Cardiac septum (tissue), 1 donor: ENCODE measurements around the gene C1QA. TPM values are rescaled to one million over a fixed set of nuclear protein-coding genes. Genes with fewer than 3 reads are reported as not detected.
"Not testable (repeated sequence)": the region's sequence is repeated elsewhere in the genome, so short reads cannot be mapped to it uniquely, and the experiment has no call there.

Source experiments
- DNase-seq: peaks from one replicate; pipeline ENCODE4 v3.0.0-alpha.2; 2020; ENCODE audit warnings: low spot score
- intact Hi-C: fragments of 100-400 bp; cut with DNase I; formaldehyde crosslinking; loops from one replicate; pipeline ENCODE4 v1.14.0; 2022
- total RNA-seq: library from RNA; stranded (reverse); fragmentation: NEBNext Ultra II Directional; extraction: Animal tissue kit (Norgen Biotek cat#: 25700); gene quantifications from one replicate; pipeline ENCODE4 v1.2.1, GENCODE V29; 2021
- donor health status: DM: no; HTN: no; CAD: no.

Gene C1QA
- total RNA-seq, 1 donor from 2014 or later, result 35.1 TPM

DNA sequence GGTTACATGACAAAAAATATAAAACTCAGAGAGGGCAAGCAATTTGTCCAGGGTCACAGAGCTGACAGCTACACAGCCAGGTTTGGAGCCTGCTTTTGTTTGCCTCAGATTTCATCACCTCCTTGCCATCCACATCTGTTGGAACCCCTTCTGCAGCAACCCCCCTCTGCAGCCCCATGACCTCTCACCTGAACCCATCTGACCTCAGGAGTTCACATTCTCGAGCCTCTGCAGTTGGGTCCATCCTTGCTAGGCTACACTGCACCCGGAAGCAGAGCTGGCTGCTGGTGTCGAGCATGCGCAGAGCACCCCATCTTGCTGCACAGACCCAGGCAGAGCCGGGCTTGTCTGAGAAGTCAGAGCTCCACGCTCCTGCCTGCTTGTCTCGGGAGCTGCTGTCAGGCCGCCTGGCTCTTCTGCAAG lies 26.6 kb downstream of the C1QA start:
- DNase-seq, result no peak

DNA sequence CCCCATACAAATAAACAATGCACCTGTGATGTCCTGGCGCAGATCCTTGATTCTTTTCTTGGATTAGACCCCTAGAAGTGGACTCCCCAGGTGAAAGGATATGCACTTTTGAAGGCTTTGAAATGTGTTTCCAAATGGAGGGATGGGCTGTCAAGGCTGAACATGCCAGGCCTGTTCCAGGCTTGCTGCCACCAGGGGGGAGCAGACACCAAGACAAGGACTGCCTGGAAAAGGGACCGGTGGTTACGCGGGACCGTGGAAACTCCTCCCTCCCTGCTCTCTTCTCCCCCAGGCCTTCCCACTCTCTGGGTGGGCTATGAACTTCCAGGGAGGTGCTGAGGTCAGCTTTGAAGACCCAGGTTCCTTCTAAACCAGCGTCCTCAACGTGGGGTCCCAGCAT lies 29.3 kb downstream of the C1QA start:
- intact Hi-C loops, result no loop called here
- DNase-seq, result no peak

More for the DNA sequence above, 26.6 kb downstream of the C1QA start:
- intact Hi-C loops, result no loop called here

DNA sequence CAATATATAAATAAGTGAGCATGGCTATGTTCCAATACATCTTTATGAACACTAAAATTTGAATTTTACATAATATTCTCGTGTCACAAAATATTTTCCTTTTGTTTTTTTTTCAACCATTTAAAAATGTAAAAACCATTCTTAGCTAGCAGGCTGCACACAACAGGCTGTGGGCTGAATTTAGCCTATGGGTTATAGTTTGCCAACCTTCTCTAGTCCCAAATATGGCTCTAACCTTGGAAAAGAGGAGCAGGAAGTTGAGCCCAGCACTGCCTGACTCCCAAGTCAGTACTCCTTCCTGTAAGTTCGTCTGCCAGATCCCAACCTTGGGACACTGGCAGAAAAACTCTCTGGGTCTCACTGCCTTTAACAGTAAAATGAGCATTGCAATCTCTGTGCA lies 30.0 kb downstream of the C1QA start:
- intact Hi-C loops, result no loop called here
- no peak for DNase-seq

DNA sequence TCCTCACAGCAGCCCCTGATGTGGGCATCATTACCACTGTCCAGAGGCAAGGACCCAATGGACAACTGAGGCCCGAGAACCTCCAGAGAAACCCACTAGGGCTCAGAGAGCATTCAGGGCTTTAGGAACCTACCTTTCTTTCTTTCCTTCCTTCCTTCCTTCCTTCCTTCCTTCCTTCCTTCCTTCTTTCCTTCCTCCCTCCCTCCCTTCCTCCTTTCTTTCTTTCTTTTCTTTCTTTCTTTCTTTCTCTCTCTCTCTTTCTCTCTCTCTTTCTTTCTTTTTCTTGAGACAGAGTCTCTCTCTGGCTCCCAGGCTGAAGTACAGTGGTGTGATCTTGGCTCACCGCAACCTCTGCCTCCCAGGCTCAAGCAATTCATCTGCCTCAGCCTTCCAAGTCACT lies 32.4 kb downstream of the C1QA start:
- DNase-seq, intact Hi-C loops: not testable (repeated sequence)

DNA sequence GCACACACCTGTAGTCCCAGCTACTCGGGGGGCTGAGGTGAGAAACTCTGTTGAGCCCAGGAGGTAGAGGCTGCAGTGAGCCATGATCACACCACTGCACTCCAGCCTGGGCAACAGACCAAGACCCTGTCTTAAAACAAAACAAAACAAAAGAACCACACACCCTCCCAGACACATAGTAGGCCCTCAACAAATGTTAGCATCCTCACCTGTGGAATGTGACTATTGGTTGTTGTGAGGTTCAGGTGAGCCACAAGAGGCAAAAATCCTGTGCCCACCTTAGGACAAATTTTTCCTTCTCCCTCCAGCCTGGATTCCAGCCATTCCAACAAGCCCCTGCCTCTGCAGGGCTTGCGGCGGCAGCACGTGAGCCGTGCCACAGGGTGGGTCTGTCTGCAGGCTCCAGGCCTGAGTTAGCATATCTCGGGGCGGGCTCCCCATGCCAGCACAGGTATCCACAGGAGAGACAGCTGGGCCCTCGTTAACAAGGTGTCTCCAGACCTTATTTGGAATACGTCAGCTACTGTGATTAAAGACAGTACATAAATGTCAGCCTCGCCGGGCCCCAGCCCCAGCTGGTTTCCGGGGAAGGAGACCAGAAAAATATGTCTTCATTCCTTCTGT lies 34.0 kb downstream of the C1QA start:
- no peak for DNase-seq
- intact Hi-C loops, result no loop called here

DNA sequence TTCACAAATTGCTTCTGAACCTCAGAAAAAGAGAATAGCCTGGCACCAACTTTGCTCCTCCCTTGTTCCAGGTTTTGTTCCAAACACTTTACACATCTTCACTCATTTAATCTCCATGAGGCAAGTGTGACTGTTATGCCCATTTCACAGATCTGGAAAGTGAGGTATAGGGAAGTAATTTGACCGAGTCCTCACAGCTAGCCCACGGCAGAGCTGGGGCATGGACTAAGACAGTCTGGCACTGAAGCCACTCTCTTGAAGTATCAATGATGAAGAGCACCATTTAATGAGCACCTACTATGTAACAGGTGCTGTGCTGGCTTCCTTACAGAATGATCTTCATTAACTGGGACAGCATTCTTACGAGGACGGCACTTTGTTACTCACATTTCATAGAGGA lies 35.6 kb downstream of the C1QA start:
- intact Hi-C loops, result no loop called here
- DNase-seq, result no peak

DNA sequence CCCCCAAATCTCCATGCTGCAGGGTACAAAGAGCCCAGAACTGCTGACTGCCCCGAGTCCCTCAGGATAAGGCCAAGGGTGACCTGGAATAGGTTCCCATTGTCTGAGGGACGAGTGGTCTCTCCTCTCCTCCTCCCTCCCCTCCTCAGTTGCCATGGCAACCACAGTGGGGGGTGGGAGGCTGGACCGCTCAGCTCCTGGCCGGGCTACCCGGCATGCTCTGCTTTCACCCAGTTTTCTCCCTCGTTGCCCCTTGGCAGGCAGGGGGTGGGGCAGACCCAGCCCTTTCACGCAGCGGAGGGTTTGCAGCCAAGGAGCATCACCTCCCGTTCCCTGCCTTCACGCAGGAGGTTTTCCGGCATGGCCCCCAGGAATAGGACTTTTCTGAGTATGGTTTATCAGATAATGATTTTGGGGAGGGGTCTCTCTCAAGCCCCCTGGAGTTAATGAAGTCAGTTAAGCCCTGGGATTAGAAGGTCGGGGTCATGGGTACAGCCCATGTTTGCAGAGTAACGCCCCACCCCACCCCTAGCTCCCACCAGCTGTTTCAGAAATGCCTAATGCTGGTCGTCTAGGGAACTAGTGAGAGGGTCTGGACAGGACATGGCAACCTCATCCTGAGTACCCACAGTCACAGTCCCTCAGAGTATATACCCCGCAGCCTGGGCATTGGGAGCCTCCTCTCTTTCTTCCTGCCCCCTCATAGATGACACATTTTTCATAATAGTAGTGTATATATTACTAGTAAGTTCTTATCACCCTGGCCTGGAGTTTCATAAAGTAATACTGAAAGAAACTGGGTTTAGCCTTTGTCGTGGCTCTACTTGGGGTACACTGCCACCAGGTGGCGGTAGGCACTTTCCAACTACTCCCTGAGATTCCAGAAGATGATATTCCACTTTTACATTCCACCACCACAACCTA lies 37.3 kb downstream of the C1QA start:
- intact Hi-C loops, result loop anchor here (2.0 kb wide), 1 partner anchor 257 kb away; no protein-coding TSS in a partner anchor
- no peak for DNase-seq

DNA sequence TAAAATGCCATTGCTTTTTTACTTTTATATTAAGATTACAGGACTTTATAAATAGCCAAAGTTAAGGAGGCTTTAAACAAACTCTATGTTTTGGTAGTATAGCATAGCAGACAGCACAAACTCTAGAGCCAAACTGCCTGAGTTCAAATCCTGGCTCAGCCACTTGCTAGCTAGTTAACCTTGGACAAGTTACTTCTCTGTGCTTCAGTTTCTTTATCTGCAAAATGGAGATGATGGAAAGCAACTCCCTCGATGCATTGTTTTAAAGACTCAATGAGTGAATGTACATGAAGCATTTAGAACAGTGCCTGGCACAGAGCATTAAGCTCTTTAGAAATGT lies 38.0 kb downstream of the C1QA start:
- intact Hi-C loops, result loop anchor here (2.0 kb wide), 1 partner anchor 256 kb away; no protein-coding TSS in a partner anchor
- DNase-seq, result no peak

DNA sequence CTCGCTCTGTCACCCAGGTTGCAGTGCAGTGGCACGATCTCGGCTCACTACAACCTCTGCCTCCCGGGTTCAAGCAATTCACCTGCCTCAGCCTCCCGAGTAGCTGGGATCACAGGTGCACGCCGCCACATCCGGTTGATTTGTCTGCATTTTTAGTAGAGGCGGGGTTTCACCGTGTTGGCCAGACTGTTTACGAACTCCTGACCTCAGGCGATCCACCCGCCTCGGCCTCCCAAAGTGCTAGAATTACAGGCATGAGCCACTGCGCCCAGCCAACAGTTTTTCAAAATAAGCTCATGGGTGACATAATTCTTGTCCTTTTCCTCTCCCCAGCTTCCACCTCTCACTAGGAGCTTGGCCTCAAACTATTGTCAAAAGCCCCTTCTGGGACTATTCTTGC lies 39.7 kb downstream of the C1QA start:
- DNase-seq, intact Hi-C loops: not testable (repeated sequence)

DNA sequence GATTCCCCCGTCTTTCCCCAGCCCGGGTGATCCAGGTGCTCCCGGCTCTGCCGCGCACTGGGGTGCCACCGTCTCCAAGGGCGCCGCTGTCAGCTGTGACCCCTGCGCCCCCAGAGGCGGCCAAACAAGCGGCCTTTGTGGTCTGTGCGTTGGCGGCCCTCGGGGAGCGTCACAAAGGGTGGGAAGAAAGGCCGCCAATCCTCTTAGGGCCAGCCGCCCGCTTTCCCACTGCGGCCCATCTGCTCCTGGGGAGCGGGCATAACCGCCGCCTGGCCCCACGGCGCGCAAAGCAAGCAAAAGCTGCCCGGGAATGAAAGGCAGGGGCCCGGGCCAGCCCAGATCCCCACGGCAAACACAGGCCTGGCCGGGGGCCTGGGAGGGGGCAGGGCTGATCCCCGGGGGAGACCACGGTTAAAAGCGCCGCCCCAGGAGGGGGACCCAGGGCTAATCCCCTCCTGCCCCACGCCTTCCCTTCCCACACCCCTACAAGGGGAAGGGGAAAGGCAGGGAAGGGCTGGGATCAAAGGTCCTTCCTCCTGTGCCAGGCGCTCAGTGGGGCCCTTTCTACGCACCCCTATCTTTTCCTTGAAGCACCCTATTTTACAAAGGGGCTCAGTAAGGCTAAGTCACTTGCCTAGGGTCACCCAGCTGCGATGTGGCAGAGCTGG lies 40.6 kb downstream of the C1QA start:
- no peak for DNase-seq
- intact Hi-C loops, result no loop called here

DNA sequence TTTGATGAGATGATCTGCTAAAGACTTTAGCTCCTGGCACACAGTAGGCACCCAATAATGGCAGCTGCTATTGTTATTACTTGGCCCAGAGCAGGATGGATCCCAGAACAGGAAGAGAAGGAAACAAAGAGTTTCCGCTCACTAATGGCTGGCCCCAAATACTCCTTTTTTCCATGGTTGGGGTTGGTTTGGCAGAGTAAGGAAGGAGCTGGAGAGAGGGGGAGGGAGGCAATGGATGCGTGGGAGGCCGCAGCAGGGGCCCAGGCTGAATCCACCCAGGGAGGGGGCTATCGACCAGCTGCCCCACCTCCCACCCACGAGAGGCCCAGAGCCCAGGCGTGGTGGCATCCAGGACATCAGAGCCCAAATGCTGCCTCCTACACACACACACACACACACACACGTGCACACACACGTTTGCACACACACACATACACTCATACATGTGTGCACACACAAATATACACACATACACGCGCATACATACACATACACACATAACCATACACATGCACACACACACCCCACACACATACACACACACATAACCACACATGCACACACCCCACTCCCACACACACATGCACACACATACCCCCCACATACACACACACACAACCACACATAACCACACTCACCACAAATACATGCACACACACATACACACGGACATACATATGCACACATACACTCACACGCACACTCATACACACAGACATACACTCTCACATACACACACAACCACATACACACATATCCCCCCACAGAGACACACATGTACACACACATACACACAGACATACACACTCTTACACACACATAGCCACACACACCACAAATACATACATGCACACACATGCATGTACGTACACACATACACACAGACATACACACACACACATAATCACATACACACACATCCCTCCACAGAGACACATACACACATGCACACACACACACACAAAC lies 41.8 kb downstream of the C1QA start:
- DNase-seq, result no peak
- intact Hi-C loops, result no loop called here

DNA sequence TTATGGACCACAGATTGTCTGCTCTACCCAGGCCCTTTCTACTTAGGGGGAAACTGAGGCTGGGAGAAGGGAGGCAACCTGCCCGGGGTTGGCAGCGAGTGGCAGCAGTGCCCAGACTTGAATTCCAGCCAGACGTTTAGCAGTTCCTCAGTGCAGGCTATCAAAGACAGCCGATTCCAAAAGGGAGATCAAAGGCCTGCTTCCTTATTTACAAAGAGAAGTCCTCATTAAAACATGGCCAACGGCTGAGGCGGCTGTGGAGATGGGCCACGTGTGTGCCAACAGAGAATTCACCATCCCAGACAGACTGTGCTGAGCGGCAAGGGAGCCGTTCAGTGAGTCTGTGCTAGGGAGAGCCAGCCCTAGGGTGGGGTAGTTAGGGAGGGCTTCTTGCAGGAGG lies 44.3 kb downstream of the C1QA start:
- no peak for DNase-seq
- intact Hi-C loops, result no loop called here

DNA sequence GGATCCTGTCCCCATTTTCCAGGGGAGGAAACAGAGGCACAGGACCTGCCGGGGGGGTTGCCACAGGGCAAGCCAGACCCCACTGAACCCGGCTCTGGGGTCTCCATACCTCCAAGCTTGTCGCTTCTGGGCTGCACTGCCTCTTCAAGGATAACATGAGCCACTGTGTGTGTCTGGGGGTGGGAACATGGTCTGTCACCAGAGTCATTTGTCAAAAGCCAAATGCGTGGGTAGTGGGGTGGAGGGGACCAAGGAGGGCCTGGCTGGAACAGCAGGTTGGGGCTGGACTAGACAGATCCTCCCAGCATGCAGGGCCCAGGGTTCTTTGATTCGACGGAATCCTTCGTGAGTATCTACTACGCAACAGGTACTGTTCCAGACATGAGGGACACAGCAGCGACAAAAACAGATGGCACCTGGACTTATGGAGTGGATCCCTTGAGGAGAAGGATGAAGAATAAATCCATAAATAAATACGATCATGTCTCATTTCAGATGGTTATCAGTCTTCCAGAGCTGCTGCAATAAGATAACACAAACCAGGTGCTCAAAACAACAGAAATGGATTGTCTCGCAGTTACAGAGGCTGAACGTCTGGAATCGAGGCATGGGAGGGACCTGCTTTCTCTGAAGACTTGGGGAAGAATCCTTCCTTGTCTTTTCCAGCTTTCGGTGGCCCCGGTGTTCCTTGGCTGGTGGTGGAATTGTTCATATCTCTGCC lies 45.3 kb downstream of the C1QA start:
- intact Hi-C loops, result no loop called here

DNA sequence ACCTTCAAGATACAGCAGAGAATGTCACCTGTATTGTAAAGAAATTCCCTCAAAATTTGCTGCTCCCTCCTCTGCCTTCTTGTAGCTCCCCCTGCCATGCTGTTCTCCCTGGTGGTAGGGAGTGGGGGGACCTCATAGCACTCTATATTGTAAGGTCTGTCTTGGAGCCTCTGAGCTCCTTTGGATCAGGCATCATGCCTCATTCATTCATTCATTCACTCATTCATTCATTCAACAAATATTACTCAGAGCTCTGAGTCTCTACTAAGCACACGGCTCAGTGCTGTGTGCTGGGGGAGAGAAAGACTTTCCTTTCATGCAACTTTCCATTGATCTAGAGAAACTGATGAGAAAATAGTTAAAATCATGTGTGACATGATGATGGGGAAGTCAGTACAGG lies 47.1 kb downstream of the C1QA start:
- intact Hi-C loops, result no loop called here
- DNase-seq, result no peak

More for the DNA sequence above, 45.3 kb downstream of the C1QA start:
- DNase-seq, result no peak

DNA sequence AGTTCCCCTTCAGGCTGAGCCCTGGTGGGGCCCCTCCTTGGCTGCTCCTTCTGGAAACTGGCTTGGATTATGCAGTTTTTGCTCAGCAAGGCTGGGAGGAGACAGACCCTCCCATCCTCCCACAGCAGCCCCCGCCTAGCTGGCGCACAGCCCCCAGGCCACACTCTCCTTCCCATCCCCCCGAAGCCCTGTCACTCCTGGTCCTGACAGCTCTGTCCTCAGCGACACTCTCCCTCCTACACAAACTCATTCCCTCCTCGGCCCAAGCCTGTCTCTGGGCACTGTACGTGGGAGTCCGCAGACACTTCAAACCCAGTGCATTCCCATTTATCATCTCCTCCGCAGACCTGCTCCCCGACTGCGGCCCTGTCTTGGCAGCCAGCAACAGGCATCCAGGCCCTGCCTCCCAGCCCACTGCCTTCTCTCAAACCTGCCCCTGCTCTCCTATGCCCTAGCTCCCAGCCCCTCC lies 49.2 kb downstream of the C1QA start:
- intact Hi-C loops, result no loop called here

DNA sequence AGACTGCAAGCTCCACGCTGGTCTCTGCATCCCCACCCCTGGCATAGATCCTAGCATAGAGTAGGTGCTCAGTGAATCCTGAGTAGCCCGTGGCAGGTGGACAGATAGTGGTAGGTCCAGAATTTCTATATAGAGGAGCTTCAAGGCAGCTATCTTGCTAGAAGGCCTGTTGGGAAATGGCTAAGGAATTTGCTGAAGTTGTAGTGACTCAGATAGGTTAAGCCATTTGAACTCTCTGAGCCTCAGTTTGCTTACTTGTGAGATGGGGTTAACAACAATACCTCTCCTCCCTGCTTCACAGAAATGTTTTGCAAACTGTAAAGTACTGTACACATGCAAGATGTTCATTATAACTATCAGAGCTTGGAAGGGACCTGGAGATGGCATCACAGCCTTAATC lies 50.8 kb downstream of the C1QA start:
- intact Hi-C loops, result no loop called here
- no peak for DNase-seq

More for the DNA sequence above, 49.2 kb downstream of the C1QA start:
- DNase-seq, result no peak

DNA sequence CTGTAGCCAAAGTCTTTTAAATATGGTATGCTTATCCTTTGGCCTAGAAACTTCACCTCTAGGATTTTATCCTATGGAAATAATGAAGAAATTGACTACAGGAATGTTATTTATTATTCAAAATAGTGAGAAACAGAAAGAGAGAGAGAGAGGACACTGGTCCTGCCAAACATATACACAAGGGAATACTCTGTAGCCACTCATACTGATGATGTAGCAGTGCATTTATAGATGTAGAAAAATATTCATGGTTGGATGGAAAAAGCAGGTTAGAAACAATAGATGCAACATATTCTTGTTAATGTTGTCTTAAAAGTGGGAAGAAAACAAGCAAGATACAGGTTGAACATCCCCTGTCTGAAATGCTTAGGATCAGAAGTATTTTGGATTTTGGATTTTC lies 52.0 kb downstream of the C1QA start:
- no peak for DNase-seq
- intact Hi-C loops, result no loop called here
